GOT3 (cell line): Measurements from ENCODE around the gene LRRIQ4.

Source experiments
- DNase-seq: peaks from one replicate; lab custom pipeline; 2025; ENCODE audit warnings: mixed read lengths; lab: John Stamatoyannopoulos, UW

The LRRIQ4 gene

DNA sequence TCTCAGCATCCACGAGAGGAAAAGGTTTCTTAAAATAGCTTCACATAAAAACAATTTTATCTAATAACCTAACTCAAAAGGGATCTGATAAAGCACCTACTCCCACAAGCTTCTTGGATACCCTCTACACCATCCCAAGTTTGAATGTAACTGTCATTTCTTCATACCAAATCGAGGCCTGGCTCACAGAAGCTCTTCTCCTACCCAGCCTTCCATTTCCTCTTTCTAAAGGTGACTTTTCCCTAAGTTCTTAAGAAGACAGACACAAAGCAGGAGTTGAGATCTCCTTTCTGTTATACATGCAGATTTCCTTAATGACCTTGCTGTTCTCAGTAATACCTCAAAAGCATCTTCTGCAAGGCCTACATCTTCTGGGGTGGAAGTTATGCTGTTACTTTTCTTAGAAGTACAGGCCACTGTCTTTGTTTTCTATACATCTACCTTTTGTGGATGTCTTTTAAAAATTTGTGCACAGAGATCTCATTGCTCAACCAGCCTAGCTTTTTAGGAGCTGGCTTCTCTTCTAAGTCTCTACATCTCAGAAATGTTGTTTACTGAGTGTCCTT is 3.4 kb upstream of the LRRIQ4 start:
- DNase-seq = no peak

DNA sequence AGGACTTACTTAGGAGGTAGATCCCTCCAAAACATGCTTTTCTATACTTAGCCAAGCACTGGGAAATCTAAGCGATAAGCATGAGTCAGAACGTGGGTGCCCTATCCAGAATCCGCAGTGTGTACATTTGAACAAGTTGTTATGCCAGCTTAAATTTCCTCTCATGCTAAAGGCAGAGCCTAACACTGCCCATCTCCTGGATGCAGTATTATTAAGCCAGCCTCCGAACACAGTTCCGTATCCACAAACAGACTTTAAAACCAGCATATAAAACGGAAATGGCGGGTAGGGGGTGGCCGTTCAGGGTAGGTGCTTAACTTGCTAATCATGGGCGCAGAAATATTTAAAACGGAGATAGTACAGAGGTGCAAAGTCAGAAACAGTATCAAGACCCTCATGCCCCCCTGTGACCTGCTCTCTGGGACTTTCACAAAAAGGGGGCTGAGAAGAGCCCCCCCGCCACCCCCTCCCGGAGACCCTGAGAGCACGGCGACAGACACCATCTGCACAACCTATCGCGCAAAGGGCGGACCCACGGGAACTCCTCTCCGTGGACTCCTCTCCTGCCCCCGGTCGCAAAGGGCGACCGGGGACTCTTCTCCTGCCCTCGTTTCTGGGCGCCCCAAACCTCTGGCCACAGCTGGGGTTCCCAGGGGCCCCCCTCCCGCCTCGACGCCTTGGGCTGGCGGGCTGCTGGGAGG is 889 bp upstream of the LRRIQ4 start:
- DNase-seq = no peak

DNA sequence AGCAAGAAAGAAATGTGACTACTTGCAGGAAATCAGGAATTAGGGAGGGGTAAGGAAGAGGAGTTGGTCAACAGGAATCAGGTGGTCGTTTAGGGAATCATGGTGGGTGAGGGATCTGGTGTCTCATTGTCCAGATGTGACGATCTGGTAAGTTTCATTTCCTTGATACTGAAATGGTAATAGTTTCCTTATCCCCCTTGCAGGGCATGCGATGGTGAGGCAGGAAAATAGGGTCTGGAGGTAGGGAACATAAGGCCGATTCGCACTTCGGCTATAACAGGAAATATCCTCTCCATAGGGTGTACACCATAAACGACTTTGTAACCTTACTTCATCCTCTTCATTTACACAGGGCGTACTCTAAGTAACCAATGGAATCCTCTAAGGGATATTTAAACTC is 608 bp downstream of the LRRIQ4 start:
- no peak for DNase-seq

DNA sequence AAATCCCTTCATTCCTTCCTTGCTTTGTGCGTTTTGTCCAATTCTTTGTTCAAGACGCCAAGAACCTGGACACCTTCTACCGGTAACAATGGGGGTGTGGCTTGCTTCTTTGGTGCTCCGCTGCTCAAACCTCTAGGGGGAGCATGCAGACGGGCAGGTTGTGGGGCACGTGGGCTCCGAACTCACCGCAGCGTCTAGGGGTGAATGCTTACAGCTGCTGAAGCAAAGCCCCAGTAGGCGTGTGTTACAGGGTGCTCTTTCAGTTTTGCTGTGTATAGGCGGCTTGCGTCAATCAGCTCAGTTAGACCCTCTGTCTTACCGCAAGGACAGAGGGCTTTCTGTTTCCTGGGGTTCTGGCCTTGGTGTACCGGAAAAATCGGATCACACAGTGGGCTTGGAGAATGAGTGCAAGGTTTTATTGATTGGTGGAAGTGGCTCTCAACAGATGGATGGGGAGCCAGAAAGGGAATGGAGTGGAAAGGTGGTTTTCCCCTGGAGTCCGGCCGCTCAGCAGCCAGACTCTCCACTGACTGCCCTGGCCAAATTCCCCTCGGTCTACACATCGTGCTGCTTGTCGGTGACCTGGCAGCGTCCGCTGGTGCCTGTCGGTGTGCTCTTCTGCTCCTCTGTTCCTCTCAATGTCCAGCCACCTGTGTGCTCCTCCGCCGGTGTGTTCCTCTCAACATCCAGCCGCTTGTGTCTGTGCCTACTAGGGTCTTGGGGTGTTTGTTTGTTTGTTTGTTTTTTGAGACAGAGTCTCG is 1.3 kb downstream of the LRRIQ4 start:
- no peak for DNase-seq

DNA sequence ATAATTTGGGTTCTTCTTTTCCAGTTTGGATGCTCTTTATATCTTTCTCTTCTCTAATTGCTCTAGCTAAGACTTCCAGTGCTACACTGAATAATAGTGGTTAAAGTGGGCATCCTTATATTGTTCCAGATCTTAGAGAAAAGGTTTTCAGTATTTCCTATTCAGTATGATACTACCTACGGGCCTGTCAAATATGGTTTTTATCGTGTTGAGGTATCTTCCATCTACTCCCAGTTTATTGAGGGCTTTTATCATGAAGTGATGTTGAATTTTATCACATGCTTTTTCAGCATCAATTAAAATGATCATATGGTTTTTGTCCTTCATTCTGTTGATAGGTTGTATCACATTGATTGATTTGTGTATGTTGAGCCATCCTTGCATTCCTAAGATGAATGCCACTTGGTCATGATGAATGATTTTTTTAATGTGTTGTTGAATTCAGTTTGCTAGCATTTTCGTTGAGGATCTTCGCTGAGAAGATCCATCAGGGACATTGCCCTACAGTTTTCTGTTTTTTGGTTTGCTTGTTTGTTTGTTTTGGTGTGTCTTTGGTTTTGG is 3.0 kb downstream of the LRRIQ4 start:
- no peak for DNase-seq

DNA sequence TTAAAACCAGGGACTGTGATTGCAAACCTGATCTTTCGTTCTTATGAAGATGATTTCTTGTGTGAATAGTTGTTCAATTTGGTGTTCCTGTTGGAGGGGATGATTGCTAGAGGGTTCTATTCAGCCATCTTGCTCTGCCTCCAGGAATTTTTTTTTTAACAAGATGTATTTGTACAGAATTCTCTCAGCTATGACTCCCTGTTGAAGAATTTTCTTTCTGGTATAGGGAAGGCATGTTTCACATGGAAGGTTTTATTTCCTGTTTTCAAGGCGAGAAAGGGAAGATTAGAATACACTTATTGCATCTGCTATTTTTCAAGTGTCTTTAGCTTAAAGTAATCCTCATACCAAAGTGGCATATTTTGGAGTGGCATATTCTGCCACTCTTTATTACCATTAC is 5.6 kb downstream of the LRRIQ4 start:
- no peak for DNase-seq

DNA sequence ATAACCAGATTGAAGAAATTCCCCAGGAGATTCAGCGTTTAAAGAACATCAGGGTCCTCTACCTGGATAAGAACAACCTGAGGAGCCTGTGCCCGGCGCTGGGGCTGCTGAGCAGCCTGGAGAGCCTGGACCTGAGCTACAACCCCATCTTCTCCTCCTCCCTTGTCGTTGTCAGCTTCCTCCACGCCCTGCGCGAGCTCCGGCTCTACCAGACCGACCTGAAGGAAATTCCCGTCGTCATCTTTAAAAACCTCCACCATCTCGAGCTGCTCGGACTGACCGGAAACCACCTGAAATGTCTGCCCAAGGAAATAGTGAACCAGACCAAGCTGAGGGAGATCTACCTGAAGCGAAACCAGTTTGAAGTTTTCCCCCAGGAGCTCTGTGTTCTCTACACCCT is 9.4 kb downstream of the LRRIQ4 start:
- no peak for DNase-seq

DNA sequence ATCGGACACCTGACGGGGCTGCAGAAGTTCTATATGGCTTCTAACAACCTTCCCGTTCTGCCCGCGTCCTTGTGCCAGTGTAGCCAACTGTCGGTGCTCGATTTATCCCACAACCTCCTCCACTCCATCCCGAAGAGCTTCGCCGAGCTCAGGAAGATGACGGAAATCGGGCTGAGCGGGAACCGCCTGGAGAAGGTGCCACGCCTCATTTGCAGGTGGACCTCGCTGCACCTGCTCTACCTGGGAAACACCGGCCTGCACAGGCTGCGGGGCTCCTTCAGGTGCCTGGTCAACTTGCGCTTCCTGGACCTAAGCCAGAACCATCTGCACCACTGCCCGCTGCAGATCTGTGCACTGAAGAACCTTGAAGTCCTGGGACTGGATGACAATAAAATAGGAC is 9.9 kb downstream of the LRRIQ4 start:
- DNase-seq = no peak

DNA sequence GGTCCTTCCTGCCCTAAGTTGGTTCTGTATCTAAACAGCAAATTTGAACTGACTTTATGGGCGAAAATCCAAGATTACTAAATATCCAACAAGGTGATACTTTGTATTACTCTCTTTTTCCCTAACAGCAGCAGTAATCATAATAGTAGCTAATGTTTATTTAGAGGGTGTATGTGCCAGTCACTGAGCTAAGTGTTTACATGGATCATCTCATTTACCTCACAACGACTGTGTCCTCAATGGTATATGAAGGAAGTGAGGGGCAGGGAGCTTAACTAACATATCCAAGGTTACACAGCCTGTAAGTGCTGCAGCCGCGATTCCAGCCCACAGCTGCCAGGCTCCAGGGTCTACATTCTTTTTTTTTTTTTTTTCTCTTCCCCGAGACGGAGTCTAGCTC is 10.3 kb downstream of the LRRIQ4 start:
- no peak for DNase-seq

DNA sequence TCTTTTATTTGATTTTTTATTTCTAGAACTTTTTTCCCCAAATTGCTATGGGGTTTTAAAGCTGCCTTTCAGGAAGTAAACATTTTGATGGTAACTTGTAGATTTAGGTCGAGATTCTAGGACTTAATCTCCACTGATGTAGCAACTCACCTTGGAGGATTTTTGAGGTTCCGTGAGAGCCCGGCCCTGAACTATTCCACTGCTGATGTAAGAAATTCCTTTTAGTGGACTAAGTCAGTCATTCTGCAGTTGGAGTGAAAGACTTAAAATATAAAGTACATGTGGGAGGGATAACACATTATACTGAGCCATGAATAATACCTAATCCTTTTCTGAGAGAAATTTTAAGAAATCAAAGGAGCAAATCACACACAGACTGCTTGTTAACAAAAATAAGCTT is 12.6 kb downstream of the LRRIQ4 start:
- DNase-seq = no peak

DNA sequence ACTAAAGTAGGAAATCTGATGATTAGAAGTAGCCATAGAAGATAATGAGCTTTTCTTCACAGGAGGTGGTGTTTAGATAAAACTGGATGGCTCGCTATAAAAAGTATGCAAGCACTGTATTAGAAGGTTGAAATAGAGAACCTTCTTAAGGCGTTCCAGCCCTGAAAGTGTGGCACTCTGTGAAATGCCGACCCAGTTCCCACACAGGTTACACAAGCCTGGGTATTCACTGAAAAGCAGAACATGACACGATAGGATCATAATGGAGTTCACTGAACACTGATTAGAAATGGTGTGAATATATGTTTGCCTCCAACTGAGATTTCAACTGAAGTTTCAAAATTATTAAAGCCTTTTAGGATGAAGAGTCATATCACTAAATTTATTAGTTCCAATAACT is 15.0 kb downstream of the LRRIQ4 start:
- DNase-seq = no peak

DNA sequence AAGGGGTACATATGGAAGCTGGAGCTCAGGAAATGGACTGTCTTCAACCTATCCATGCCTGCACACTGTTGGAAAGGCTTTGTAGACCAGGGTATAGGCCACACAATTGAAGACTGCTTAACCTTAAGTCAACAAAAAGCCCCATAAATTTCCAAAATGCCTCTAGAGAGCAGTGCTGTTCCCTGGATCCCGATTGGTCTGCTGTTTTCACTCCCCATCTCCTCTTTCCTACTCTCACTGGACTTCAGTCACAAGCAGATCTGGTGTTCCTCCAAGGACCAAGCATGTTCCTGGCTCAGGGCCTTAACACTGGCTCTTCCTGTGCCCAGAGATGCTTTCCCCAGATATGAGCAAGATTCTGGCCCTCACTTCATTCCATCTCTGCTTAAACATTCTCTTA is 22.9 kb downstream of the LRRIQ4 start:
- no peak for DNase-seq

DNA sequence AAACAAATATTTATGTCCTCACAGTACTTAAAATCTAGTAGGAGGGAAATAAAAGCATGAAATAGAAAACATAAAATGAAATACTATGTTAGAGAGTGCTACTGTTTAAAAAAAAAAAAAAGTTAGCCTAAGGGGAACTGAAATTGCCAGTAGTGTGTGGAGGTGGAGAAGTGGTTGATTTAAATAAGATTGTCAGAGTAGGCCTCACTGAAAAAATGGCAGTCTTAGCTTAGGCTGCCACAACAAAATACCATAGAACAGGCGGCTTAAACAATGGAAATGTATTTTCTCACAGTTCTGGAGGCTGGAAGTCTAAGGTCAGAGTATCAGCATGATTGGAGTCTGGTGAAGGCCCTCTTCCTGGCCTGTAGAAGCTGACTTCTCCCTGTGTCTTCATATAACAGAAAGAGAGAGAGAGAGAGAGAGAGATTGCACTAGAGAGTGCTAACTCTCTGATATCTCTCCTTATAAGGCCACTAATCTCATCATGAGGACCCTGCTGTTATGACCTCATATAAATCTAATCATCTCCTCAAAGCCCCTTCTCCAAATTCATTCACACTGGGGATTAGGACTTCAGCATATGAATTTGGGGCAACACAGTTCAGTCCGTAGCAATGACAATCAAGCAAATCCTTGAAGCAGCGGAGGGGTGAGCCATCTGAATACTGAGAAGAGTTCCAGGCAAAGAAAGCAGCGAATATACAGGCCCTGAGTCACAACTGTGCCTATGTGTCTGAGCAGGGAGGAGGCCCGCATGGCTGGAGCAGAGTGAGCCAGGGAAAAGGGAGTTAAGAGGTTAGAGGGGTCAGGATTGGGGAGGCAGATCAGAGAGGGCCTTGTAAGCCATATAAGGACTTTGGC is 23.6 kb downstream of the LRRIQ4 start:
- no peak for DNase-seq

DNA sequence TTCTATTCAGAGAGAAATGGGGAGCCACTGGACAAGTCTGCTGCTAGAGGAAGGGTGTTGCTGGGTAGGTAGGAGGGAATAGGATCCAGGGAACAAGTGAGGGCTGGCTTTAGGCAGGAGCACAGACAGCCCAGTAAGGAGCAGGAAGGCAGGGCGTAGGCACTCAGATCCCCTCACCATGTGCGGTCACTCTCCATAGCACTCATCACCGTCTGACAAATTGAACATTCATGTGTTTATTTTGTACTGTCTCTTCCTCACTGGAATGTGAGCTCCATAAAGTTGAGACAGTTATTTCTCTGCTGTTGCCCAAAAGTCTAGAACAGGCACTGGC is 24.2 kb downstream of the LRRIQ4 start:
- DNase-seq = no peak

DNA sequence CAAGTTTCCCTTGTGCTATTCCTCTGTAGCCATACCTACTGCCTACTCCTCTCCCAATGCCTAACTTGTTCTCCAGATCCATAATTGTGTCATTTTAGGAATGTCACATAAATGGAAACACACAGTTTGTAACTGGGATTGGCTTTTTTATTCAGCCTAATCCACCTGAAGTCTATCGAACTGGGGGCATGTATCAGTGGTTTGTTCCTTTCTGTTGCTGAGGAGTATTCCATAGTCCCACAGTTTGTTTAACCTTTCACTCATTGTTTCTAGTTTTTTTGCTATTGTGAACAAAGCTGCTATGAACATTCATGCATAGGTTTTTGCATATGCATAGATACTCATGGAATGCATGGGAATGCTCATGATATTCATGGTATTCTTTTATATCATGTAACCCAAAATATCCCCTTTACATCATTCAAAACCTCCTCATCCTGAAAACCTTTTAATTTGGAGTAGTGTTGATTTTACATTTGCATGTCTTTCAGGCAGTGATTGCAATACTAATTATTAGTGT is 25.9 kb downstream of the LRRIQ4 start:
- no peak for DNase-seq

DNA sequence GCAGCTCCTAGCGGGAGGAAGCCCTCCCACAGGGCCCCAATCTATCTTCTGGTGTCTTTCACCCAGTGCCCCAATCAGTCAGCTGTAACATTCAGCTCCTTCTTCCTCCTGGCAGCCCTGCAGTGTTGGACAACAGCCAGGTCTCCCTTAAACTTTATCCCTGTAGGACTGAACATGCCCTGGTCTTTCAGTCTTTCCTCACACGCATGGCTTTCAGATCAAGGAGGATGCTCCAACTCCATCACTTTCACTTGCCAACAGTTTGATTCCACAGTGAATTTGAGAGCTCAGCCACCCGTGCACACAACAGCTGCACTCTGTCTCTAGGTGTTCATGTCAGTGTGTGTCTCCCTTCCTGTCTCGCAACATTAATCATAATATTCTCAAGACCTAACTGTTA is 28.5 kb downstream of the LRRIQ4 start:
- DNase-seq = no peak

DNA sequence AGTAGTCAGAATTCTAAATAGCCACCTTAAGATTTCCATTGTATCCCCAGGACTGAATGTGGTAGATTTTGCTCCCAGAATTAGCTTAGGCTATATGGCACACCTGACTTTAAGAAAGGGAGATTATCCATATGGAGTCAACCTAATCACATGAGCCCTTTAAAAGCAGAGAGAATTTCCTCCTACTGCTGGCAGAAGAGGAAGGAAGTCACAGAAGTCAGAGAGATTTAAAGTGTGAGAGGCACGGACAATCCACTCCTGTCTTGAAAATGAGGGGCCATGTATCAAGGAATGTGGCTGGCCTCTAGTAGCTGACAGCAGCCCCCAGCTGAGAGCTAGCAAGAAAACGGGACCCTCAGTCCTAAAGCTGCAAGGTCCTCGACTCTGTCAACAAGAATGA is 30.3 kb downstream of the LRRIQ4 start:
- no peak for DNase-seq

DNA sequence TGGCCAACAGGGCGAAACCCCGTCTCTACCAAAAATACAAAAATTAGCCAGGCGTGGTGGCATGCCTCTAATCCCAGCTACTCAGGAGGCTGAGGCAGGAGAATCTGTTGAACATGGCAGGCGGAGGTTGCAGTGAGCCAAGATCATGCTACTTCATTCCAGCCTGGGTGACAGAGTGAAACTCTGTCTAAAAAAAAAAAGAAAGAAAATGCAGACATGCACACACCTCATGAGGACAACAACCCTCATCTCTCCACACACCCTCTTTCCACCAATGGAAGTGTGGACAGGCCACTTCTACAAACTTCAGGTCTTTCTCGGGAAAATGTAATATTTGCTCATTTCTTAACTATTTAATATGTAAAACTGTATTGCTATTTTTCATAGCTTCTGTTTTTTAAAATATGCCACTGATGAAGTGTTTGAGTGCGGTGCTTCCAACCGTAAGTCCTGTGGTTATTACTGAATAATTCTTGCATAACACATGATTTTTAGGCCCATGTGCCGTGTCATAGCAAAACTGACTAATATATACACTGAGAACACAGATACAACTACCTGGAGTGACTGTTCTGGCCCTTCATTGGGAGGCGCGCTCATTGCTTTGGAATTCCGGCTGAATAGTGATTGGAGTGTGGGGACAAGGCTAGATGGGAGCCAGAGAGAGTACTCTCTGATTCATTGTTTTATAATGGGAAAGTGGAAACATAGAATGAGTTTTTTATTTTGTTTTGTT is 34.0 kb downstream of the LRRIQ4 start:
- peak; percentile 13 for DNase-seq

DNA sequence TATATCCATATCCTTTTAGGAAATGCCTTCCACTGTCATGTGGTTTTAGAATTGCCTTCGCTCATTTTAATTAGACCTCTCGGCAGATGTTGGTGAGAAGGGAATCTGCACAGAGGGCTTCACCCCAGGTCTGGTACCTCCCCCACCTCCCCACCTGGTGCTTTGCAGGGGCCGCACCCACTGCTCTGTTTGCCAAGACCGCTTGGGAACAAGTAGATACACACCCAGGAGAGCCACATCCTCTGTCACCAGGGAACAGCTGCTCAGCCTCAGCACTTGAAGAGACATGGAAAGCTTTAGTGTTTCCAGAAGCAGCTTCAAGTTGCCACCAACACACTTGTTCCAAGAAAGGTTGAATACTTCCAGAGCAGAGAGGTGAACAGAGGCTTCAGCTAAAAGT is 35.2 kb downstream of the LRRIQ4 start:
- no peak for DNase-seq

DNA sequence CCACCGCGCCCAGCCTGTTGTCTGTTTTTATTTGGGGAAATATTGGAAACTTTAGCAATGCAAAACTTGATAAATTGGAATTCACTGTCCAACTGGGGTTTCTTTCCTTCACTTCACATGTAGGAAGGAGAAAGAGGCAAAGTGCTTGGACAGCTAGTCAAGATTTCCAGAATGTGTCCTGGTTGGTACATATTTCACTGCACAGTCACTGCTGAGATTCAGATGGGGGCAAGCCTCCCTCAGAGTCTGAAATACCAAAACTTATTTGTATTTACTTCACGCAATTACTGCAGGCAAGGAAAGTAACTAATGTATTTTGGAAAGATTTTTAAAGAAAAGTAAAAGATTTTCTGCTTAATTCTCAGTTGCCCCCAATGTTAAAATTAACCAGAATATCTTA is 36.1 kb downstream of the LRRIQ4 start:
- DNase-seq = no peak

DNA sequence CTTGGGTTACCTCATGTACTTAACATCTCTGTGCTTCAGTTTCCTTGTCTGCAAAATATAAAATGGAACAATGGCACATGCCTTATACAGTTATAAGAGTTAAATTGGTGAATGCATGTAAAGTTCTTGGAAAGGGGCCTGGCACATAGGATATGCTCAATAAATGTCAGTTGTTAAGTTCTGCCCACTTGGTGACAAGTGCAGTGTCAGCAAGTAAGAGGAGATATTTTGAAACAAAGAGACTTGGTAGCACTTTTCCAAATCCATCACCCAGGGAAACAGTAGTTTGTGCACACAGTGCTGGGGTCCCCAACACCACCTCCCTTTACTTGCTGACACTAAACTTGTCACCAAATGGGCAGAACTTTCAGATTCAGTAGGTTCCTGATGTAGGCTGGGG is 37.9 kb downstream of the LRRIQ4 start:
- no peak for DNase-seq
